PC-9 (cell line): ENCODE measurements around the gene ORC5. TPM values are rescaled to one million over a fixed set of nuclear protein-coding genes. Genes with fewer than 3 reads are reported as not detected.

Experiments
- BruUV-seq: library from RNA; stranded (reverse); fragments of 400-500 nt; replicated peaks from 2 replicates; lab custom pipeline; 2021; lab: Mats Ljungman, UMichigan
- CTCF ChIA-PET: fragments of 300-600 bp; sonication (Branson Sonifier 250); formaldehyde crosslinking; loops from one replicate; lab custom pipeline; 2022; ENCODE audit warnings: antibody characterized with exemption; lab: Charles Lee
- POLR2A ChIA-PET: fragments of 300-600 bp; sonication (Branson Sonifier 250); formaldehyde crosslinking; loops from one replicate; lab custom pipeline; 2022; ENCODE audit warnings: antibody characterized with exemption; ENCODE audit not compliant: unreplicated experiment; lab: Charles Lee
- DNase-seq, 2 experiments: peaks; one replicate each; pipeline versions ENCODE4 v3.0.0 to v3.0.0-alpha.2; 2015 to 2022; ENCODE audit warnings: mixed read lengths in 1 of 2
- H2AFZ ChIP-seq: fragments of 200-600 bp; sonication (generic); 2 replicates; pipeline ENCODE4 v1.8.1; 2017; ENCODE audit warnings: antibody characterized with exemption
- H3F3A ChIP-seq: fragments of 200-600 bp; sonication (generic); 2 replicates; pipeline ENCODE4 v1.8.1; 2017; ENCODE audit warnings: antibody characterized with exemption, mild to moderate bottlenecking, low read depth; ENCODE audit not compliant: insufficient read depth
- H3K27ac ChIP-seq: fragments of 200-600 bp; sonication (generic); 2 replicates; pipeline ENCODE4 v1.6.1; 2016; ENCODE audit warnings: mixed run types
- H3K27me3 ChIP-seq: fragments of 200-600 bp; sonication (generic); 2 replicates; pipeline ENCODE4 v1.6.1; 2016; ENCODE audit warnings: low read depth, mixed run types; ENCODE audit not compliant: insufficient read depth
- H3K36me3 ChIP-seq: fragments of 200-600 bp; sonication (generic); 2 replicates; pipeline ENCODE4 v1.6.1; 2016; ENCODE audit warnings: low read depth, mixed run types
- H3K4me1 ChIP-seq: fragments of 200-600 bp; sonication (generic); replicated peaks from 2 replicates; pipeline ENCODE4 v1.6.1; 2016; ENCODE audit warnings: mixed run types; ENCODE audit not compliant: insufficient read depth
- H3K4me2 ChIP-seq: fragments of 200-600 bp; sonication (generic); 2 replicates; pipeline ENCODE4 v1.6.1; 2017; ENCODE audit warnings: mixed run types
- H3K4me3 ChIP-seq: fragments of 200-600 bp; sonication (generic); 2 replicates; pipeline ENCODE4 v1.6.1; 2016; ENCODE audit warnings: mixed run types
- H3K79me2 ChIP-seq: fragments of 200-600 bp; sonication (generic); 2 replicates; pipeline ENCODE4 v1.6.1; 2017; ENCODE audit warnings: low read depth, mixed run types
- H3K9me2 ChIP-seq: fragments of 200-600 bp; sonication (generic); 2 replicates; pipeline ENCODE4 v1.8.1; 2017; ENCODE audit warnings: mild to moderate bottlenecking; ENCODE audit not compliant: insufficient read depth
- H3K9me3 ChIP-seq: fragments of 200-600 bp; sonication (generic); 2 replicates; pipeline ENCODE4 v1.8.1; 2016; ENCODE audit warnings: low read depth; ENCODE audit not compliant: insufficient read depth
- H4K20me1 ChIP-seq: fragments of 200-600 bp; sonication (generic); 2 replicates; pipeline ENCODE4 v1.8.1; 2017; ENCODE audit not compliant: insufficient read depth
- EZH2 ChIP-seq: fragments of 200-600 bp; sonication (generic); IDR thresholded peaks from 2 replicates; pipeline ENCODE4 v1.8.0; 2017; ENCODE audit warnings: antibody characterized with exemption, low read depth
- intact Hi-C: fragments of 100-400 bp; cut with micrococcal nuclease; formaldehyde crosslinking; loops from one replicate; pipeline ENCODE4 v1.10.0; 2022; ENCODE audit not compliant: unreplicated experiment
- total RNA-seq: library from RNA; stranded (reverse); gene quantifications from 2 replicates; pipeline ENCODE4 v1.2.3, GENCODE V29; 2021
- TF ChIP-seq, protein P1 (sequence below): fragments of 200-600 bp; sonication (generic); conservative IDR thresholded peaks from 2 replicates; pipeline ENCODE4 v1.6.1; 2017; ENCODE audit warnings: mixed run types, antibody characterized with exemption, mild to moderate bottlenecking, moderate library complexity

Gene ORC5
- total RNA-seq, 1 experiment from 2014 or later: 22.9 TPM

DNA sequence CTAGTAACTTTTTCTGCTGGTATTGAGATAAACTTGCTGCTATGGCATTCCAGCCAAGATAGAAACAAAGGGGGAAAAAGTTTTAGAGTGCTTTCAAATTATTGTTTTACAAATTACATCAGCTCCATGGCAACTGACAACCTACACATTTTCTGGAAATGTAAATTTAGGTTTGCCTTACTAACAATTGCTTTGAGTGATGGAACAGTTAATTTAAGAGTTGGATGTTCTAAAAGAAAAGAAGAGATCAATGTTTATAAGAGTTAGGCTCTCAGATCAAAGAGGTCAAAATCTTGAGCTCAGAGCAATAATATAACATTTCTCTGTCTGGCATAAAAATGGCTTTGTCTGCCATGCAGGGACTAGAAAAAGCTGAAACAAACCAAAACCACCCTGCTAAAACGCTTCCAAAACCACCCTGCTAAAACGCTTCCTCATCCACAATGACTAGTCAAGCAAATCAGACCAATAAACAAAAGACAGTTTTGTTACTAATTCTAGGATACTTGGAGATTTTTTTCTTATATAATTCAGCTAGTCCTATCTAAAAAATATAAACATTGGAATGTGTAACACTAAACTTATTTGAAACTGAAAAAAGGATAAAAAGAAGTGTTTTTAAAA, 32.3 kb downstream of the ORC5 start:
- POLR2A ChIA-PET: interaction anchor here (0.7 kb wide), 1 partner anchor 38 kb away, joined by 6 read pairs; no protein-coding TSS in a partner anchor

DNA sequence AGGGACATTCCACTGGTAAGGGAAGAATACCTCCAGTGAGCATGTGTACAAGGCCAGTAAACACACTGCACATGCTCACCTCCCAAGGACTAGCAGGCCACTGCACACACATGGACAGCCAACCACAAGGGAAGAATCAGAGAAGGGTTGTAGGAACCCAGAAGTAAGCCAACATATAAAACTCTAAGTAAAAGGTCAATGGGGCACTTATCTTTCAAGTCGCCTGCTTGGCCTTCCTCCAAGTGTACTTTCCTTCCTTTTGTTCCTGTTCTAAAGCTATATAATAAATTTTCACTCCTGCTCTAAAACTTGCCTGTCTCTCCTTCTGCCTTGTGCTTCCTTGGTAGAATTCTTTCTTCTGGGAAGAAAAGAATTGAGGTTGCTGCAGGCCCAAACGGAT, 33.0 kb downstream of the ORC5 start:
- H4K20me1 ChIP-seq: no peaks in the 10 kb centered on the region
- DNase-seq: no peak
- H3K9me3 ChIP-seq: peaks cover 6% of the 10 kb centered on the region
- no peak overlapping the region for H3K27ac ChIP-seq
- CTCF ChIA-PET: no interaction called here
- POLR2A ChIA-PET: no interaction called here
- H2AFZ ChIP-seq: no peak overlapping the region
- H3F3A ChIP-seq: no peaks in the 10 kb centered on the region
- no TSS peak for BruUV-seq
- peaks cover 20% of the 10 kb centered on the region for H3K36me3 ChIP-seq
- no peaks in the 10 kb centered on the region for H3K9me2 ChIP-seq
- H3K4me1 ChIP-seq: no peaks in the 10 kb centered on the region
- H3K4me3 ChIP-seq: no peak overlapping the region
- no peaks in the 10 kb centered on the region for H3K27me3 ChIP-seq
- no peak overlapping the region for H3K4me2 ChIP-seq
- intact Hi-C loops: no loop called here
- TF ChIP-seq, protein P1, sequence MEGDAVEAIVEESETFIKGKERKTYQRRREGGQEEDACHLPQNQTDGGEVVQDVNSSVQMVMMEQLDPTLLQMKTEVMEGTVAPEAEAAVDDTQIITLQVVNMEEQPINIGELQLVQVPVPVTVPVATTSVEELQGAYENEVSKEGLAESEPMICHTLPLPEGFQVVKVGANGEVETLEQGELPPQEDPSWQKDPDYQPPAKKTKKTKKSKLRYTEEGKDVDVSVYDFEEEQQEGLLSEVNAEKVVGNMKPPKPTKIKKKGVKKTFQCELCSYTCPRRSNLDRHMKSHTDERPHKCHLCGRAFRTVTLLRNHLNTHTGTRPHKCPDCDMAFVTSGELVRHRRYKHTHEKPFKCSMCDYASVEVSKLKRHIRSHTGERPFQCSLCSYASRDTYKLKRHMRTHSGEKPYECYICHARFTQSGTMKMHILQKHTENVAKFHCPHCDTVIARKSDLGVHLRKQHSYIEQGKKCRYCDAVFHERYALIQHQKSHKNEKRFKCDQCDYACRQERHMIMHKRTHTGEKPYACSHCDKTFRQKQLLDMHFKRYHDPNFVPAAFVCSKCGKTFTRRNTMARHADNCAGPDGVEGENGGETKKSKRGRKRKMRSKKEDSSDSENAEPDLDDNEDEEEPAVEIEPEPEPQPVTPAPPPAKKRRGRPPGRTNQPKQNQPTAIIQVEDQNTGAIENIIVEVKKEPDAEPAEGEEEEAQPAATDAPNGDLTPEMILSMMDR: no peak
- no peak for TF ChIP-seq EZH2
- no peaks in the 10 kb centered on the region for H3K79me2 ChIP-seq

More for the DNA sequence above, 32.3 kb downstream of the ORC5 start:
- TF ChIP-seq, protein P1: no peak
- no peak for TF ChIP-seq EZH2
- intact Hi-C loops: no loop called here
- no peaks in the 10 kb centered on the region for H4K20me1 ChIP-seq
- H3K4me3 ChIP-seq: no peak overlapping the region
- H3K27me3 ChIP-seq: no peaks in the 10 kb centered on the region
- no peaks in the 10 kb centered on the region for H3F3A ChIP-seq
- no peaks in the 10 kb centered on the region for H3K79me2 ChIP-seq
- H3K4me1 ChIP-seq: no peaks in the 10 kb centered on the region
- DNase-seq: no peak
- H3K9me3 ChIP-seq: peaks cover 13% of the 10 kb centered on the region
- H3K27ac ChIP-seq: no peak overlapping the region
- no peak overlapping the region for H3K4me2 ChIP-seq
- BruUV-seq: no TSS peak
- H2AFZ ChIP-seq: no peak overlapping the region
- H3K36me3 ChIP-seq: peaks cover 27% of the 10 kb centered on the region
- CTCF ChIA-PET: no interaction called here
- no peaks in the 10 kb centered on the region for H3K9me2 ChIP-seq

DNA sequence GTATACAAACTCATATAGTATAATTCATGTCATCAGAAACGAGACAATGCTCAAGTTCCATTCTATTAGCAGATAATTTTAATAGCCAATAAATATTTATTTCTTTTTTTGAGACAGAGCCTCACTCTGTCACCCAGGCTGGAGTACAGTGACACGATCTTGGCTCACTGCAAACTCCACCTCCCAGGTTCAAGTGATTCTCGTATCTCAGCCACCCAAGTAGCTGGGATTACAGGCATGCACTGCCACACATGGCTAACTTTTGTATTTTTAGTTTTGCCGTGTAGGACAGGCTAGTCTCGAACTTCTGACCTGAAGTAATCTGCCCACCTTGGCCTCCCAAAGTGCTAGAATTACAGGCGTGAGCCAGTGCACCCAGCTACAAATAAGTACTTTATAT, 45.7 kb downstream of the ORC5 start:
- intact Hi-C loops: no loop called here
- no peak overlapping the region for H2AFZ ChIP-seq
- no peak overlapping the region for H3K27ac ChIP-seq
- H3K79me2 ChIP-seq: no peaks in the 10 kb centered on the region
- no peaks in the 10 kb centered on the region for H3K4me1 ChIP-seq
- H3K4me3 ChIP-seq: no peak overlapping the region
- no peaks in the 10 kb centered on the region for H3K9me2 ChIP-seq
- H3K9me3 ChIP-seq: no peaks in the 10 kb centered on the region
- CTCF ChIA-PET: interaction anchor here (0.7 kb wide), 1 partner anchor 735 kb away, joined by 3 read pairs; no protein-coding TSS in a partner anchor
- no peak for DNase-seq
- H3K27me3 ChIP-seq: no peaks in the 10 kb centered on the region
- H3F3A ChIP-seq: no peaks in the 10 kb centered on the region
- POLR2A ChIA-PET: no interaction called here
- H3K4me2 ChIP-seq: no peak overlapping the region
- peaks cover 5% of the 10 kb centered on the region; the same call in 1 of the 2 replicates for H3K36me3 ChIP-seq
- TF ChIP-seq, protein P1: no peak
- TF ChIP-seq EZH2: no peak
- peaks cover under 1% of the 10 kb centered on the region; the same call in 1 of the 2 replicates for H4K20me1 ChIP-seq
- BruUV-seq: no TSS peak
